Endothelial cell of umbilical vein (primary cell): ENCODE data around the gene TSR1. TPM values are rescaled to one million over a fixed set of nuclear protein-coding genes. Genes with fewer than 3 reads are reported as not detected.

Source experiments
- BruUV-seq: library from RNA; stranded (reverse); fragments of 400-500 nt; replicated peaks from 2 replicates; lab custom pipeline; 2021; lab: Mats Ljungman, UMichigan
- CTCF ChIA-PET: fragments of 300-600, 350-600 bp; sonication (Branson Sonifier 250); formaldehyde crosslinking; loops from one replicate; lab custom pipeline; 2021; ENCODE audit warnings: antibody characterized with exemption, inconsistent platforms; lab: Charles Lee
- POLR2A ChIA-PET: fragments of 300-600, 350-600 bp; sonication (Branson Sonifier 250); formaldehyde crosslinking; loops from one replicate; lab custom pipeline; 2021; ENCODE audit warnings: antibody characterized with exemption, inconsistent platforms; lab: Charles Lee
- DNase-seq: peaks from one replicate; pipeline ENCODE4 v3.0.0-alpha.2; 2011; ENCODE audit warnings: low read depth, low spot score
- FAIRE-seq: peaks from 2 replicates; lab custom pipeline; 2011; peaks lifted over from hg19 to GRCh38; lab: Jason Lieb, UNC
- H2AFZ ChIP-seq: 2 replicates; pipeline ENCODE4 v1.6.0; 2012; ENCODE audit warnings: low read depth, low read length, control low read depth, inconsistent platforms
- H3K27ac ChIP-seq: 2 replicates; pipeline ENCODE4 v1.5.1; 2011; ENCODE audit warnings: low read depth, mild to moderate bottlenecking, control low read depth, low read length, moderate library complexity; ENCODE audit not compliant: insufficient read depth
- H3K27me3 ChIP-seq, 2 experiments: 2 replicates each; pipeline versions ENCODE4 v1.6.0 to v1.6.1; 2011; ENCODE audit warnings: low read length in 2 of 2, mixed read lengths in 1 of 2; ENCODE audit not compliant: control insufficient read depth in 2 of 2, insufficient read depth in 2 of 2
- H3K36me3 ChIP-seq, 2 experiments: 2 replicates in 1 of 2; 3 replicates in 1 of 2; pipeline ENCODE4 v1.5.1; 2011; ENCODE audit warnings: low read length in 2 of 2, mild to moderate bottlenecking in 1 of 2, moderate library complexity in 1 of 2; ENCODE audit not compliant: control insufficient read depth in 2 of 2, insufficient read depth in 2 of 2; ENCODE audit errors: extremely low read depth in 1 of 2
- H3K4me1 ChIP-seq: 3 replicates; pipeline ENCODE4 v1.5.1; 2011; ENCODE audit warnings: mild to moderate bottlenecking, low read length; ENCODE audit not compliant: control insufficient read depth, insufficient read depth; ENCODE audit errors: extremely low read depth
- H3K4me2 ChIP-seq: 2 replicates; pipeline ENCODE4 v1.6.1; 2011; ENCODE audit warnings: low read length, control low read depth, mixed read lengths; ENCODE audit not compliant: insufficient read depth
- H3K4me3 ChIP-seq, 3 experiments: fragments of 200-600 bp in 1 of 3; sonication (generic), shearing (Covaris generic) in 1 of 3; replicated peaks in 1 of 3; 2 replicates each; pipeline ENCODE4 v1.5.1; 2011 to 2016; ENCODE audit warnings: control low read depth in 3 of 3, low read length in 3 of 3, mild to moderate bottlenecking in 2 of 3, inconsistent platforms in 1 of 3, low read depth in 1 of 3, moderate library complexity in 1 of 3; ENCODE audit not compliant: insufficient read depth in 1 of 3
- H3K79me2 ChIP-seq: 2 replicates; pipeline ENCODE4 v1.6.0; 2012; ENCODE audit warnings: low read length, inconsistent platforms; ENCODE audit not compliant: control insufficient read depth, insufficient read depth
- H3K9ac ChIP-seq: replicated peaks from 2 replicates; pipeline ENCODE3; 2011; ENCODE audit warnings: low read length, control low read depth; ENCODE audit not compliant: insufficient read depth; ENCODE audit errors: extremely low read depth
- H3K9me1 ChIP-seq: replicated peaks from 3 replicates; pipeline ENCODE4 v1.6.0; 2011; ENCODE audit warnings: mild to moderate bottlenecking, low read length; ENCODE audit not compliant: control insufficient read depth, insufficient read depth; ENCODE audit errors: extremely low read depth
- H3K9me3 ChIP-seq: replicated peaks from 2 replicates; pipeline ENCODE4 v1.5.1; 2012; ENCODE audit warnings: low read length, inconsistent platforms; ENCODE audit not compliant: control insufficient read depth, insufficient read depth
- H4K20me1 ChIP-seq: replicated peaks from 2 replicates; pipeline ENCODE3; 2011; ENCODE audit warnings: mild to moderate bottlenecking, low read length; ENCODE audit not compliant: control insufficient read depth, insufficient read depth; ENCODE audit errors: extremely low read depth
- CTCF ChIP-seq, 2 donors: IDR thresholded peaks; 1 replicate in 1 of 2; 2 replicates in 1 of 2; pipeline ENCODE4 v1.5.1; 2011; ENCODE audit warnings: low read length in 2 of 2, mild to moderate bottlenecking in 2 of 2, moderate library complexity in 2 of 2, control low read depth in 1 of 2, inconsistent platforms in 1 of 2, low read depth in 1 of 2; ENCODE audit not compliant: insufficient read depth in 1 of 2; ENCODE audit errors: extremely low read depth in 1 of 2
- EZH2 ChIP-seq: IDR thresholded peaks from 2 replicates; pipeline ENCODE4 v1.6.1; 2012; ENCODE audit warnings: borderline replicate concordance, low read depth, mild to moderate bottlenecking, moderate library complexity, low read length, inconsistent platforms; ENCODE audit not compliant: severe bottlenecking
- FOS ChIP-seq: IDR thresholded peaks from 2 replicates; pipeline ENCODE4 v1.6.1; 2011; ENCODE audit warnings: mild to moderate bottlenecking, low read length, moderate library complexity, borderline replicate concordance; ENCODE audit not compliant: insufficient read depth
- GATA2 ChIP-seq: IDR thresholded peaks from 2 replicates; pipeline ENCODE4 v1.7.0; 2011; ENCODE audit warnings: low read depth, mild to moderate bottlenecking, moderate library complexity, mixed read lengths, low read length; ENCODE audit not compliant: insufficient read length, insufficient read depth
- JUN ChIP-seq: IDR thresholded peaks from 2 replicates; pipeline ENCODE4 v1.6.1; 2011; ENCODE audit warnings: borderline replicate concordance, low read depth; ENCODE audit not compliant: insufficient read length, insufficient read depth
- MYC ChIP-seq: IDR thresholded peaks from one replicate; pipeline ENCODE4 v1.6.1; 2011; ENCODE audit warnings: mild to moderate bottlenecking, low read depth, low read length
- POLR2A ChIP-seq: IDR thresholded peaks from 2 replicates; pipeline ENCODE4 v1.6.1; 2012; ENCODE audit warnings: low read depth, mild to moderate bottlenecking, control low read depth, low read length
- POLR2AphosphoS5 ChIP-seq: IDR thresholded peaks from 2 replicates; pipeline ENCODE4 v1.6.1; 2012; ENCODE audit warnings: low read depth, mild to moderate bottlenecking, control low read depth, low read length, moderate library complexity; ENCODE audit not compliant: insufficient read depth
- dilution Hi-C: fragments of 300-500 bp; cut with MboI; formaldehyde crosslinking; loops from one replicate; pipeline ENCODE4 v1.15.0; 2019; ENCODE audit warnings: low sequenced_read_pairs; ENCODE audit not compliant: extremely low pct_ligation_motif_present
- intact Hi-C: fragments of 100-400 bp; cut with micrococcal nuclease; formaldehyde crosslinking; loops from one replicate; pipeline ENCODE4 v1.10.0; 2022
- polyA plus RNA-seq, 4 experiments: library from polyadenylated mRNA; depleted of rRNA in 3 of 4; stranded (reverse) in 3 of 4; unstranded in 1 of 4; fragments of >200 nt; gene quantifications; 2 replicates each; pipeline versions ENCODE4 v1.2.1 to v1.2.3, GENCODE V29; 2011 to 2012; ENCODE audit warnings: missing spikeins in 1 of 4
- total RNA-seq: library from RNA; stranded (reverse); gene quantifications from 2 replicates; pipeline ENCODE4 v1.2.3, GENCODE V29; 2021
- TF ChIP-seq, protein P1 (sequence below): IDR thresholded peaks from 2 replicates; pipeline ENCODE4 v1.6.1; 2011; ENCODE audit not compliant: insufficient read depth, insufficient read length

TSR1 gene
- total and polyA plus RNA-seq, 2 donors (not counting 3 experiments of a cell fraction or from before 2014, with no cell fraction given) = 6.2 to 39.9 TPM

DNA sequence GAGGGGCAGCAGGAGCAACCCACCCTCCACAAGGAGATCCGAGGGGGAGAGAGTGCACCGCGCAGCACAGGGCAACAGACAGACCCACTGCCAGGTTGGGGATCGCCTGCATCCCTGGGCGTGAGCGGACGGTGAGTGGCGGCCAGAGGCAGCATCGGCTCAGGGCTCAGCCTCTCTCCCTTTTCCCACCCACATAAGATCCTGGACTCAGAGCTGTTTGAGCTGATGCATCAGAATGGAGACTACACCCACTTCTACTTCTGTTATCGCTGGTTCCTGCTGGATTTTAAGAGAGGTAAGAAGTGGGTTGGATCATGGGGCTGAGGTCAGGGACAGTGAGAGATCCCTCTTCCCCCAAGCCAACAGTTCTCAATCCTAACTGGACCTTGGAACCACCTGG lies 41.4 kb upstream of the TSR1 start:
- no TSS peak for BruUV-seq
- Histone ChIP-seq H3K9ac (no peak overlapping the region), H3K9me3 (no peaks in the 10 kb centered on the region), H3K4me2 (no peak overlapping the region), H3K36me3 (peaks cover 0 to 34% of the 10 kb centered on the region in 2 experiments), H3K27me3 (no peaks in the 10 kb centered on the region), H3K9me1 (no peaks in the 10 kb centered on the region), H4K20me1 (no peaks in the 10 kb centered on the region), H3K27ac (no peak overlapping the region), H3K4me1 (no peaks in the 10 kb centered on the region), H3K79me2 (no peaks in the 10 kb centered on the region), H3K4me3 (no peak overlapping the region), H2AFZ (no peak overlapping the region)
- CTCF ChIA-PET = interaction anchor here (0.5 to 15.2 kb wide), 2 partner anchors 37 to 133 kb away, joined by 3 to 909 read pairs; no protein-coding TSS in a partner anchor
- TF ChIP-seq CTCF (IDR thresholded peaks at IDR 0.05; ENCODE audit: extremely low read depth in 1 of 2, insufficient read depth in 1 of 2, low read depth in 1 of 2, low read length in 2 of 2) (no peak), EZH2 (no peak), JUN (no peak), POLR2A (no peak), FOS (no peak), POLR2AphosphoS5 (no peak), GATA2 (no peak), MYC (no peak)
- TF ChIP-seq, protein P1, sequence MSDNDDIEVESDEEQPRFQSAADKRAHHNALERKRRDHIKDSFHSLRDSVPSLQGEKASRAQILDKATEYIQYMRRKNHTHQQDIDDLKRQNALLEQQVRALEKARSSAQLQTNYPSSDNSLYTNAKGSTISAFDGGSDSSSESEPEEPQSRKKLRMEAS = no peak
- POLR2A ChIA-PET = no interaction called here
- no peak for DNase-seq
- dilution Hi-C loops = no loop called here
- FAIRE-seq = no peak
- intact Hi-C loops = no loop called here
